Osteoblast (primary cell): ENCODE measurements around the gene TRDMT1. TPM values are rescaled to one million over a fixed set of nuclear protein-coding genes. Genes with fewer than 3 reads are reported as not detected.

Source experiments
- DNase-seq: peaks from one replicate; pipeline ENCODE4 v3.0.0; 2011; ENCODE audit warnings: low spot score, mixed read lengths; ENCODE audit not compliant: insufficient read length; ENCODE audit errors: missing footprints
- H2AFZ ChIP-seq: 2 replicates; pipeline ENCODE4 v1.6.0; 2011; ENCODE audit warnings: mild to moderate bottlenecking, low read length
- H3K27ac ChIP-seq: 2 replicates; pipeline ENCODE4 v1.5.1; 2011; ENCODE audit warnings: mild to moderate bottlenecking, low read depth, low read length, moderate library complexity
- H3K27me3 ChIP-seq: 2 replicates; pipeline ENCODE4 v1.6.0; 2012; ENCODE audit warnings: mild to moderate bottlenecking, control low read depth, inconsistent platforms, low read length, moderate library complexity; ENCODE audit not compliant: insufficient read depth
- H3K36me3 ChIP-seq: 2 replicates; pipeline ENCODE4 v1.5.1; 2011; ENCODE audit warnings: mild to moderate bottlenecking, low read length, control low read depth, moderate library complexity; ENCODE audit not compliant: insufficient read depth
- H3K4me1 ChIP-seq: 2 replicates; pipeline ENCODE4 v1.5.1; 2011; ENCODE audit warnings: mild to moderate bottlenecking, low read length, control low read depth, moderate library complexity; ENCODE audit not compliant: insufficient read depth
- H3K4me2 ChIP-seq: 2 replicates; pipeline ENCODE4 v1.6.0; 2011; ENCODE audit warnings: mild to moderate bottlenecking, low read length; ENCODE audit not compliant: insufficient read depth
- H3K4me3 ChIP-seq: fragments of 200-600 bp; sonication (generic); 3 replicates; pipeline ENCODE4 v1.5.1; 2012; ENCODE audit warnings: mild to moderate bottlenecking, low read length, inconsistent platforms; ENCODE audit not compliant: insufficient read depth
- H3K79me2 ChIP-seq: 2 replicates; pipeline ENCODE4 v1.6.0; 2012; ENCODE audit warnings: mild to moderate bottlenecking, low read length, control low read depth, inconsistent platforms; ENCODE audit not compliant: insufficient read depth
- H3K9me3 ChIP-seq: 2 replicates; pipeline ENCODE4 v1.5.1; 2011; ENCODE audit warnings: low read depth, low read length, control low read depth
- H4K20me1 ChIP-seq: 2 replicates; pipeline ENCODE4 v1.6.0; 2012; ENCODE audit warnings: mild to moderate bottlenecking, low read length, control low read depth; ENCODE audit not compliant: insufficient read depth
- CTCF ChIP-seq: IDR thresholded peaks from 2 replicates; pipeline ENCODE4 v1.5.1; 2011; ENCODE audit warnings: mild to moderate bottlenecking, low read depth, low read length, moderate library complexity; ENCODE audit errors: extremely low read depth
- total RNA-seq: library from RNA; depleted of rRNA; stranded (reverse); fragments of >200 nt; gene quantifications from 2 replicates; pipeline ENCODE4 v1.2.3, GENCODE V29; 2012

Gene TRDMT1
- total RNA-seq, 1 donor, result 7.6 TPM

- no peaks in the 10 kb centered on the region for H3K9me3 ChIP-seq
- peaks cover 65% of the 10 kb centered on the region for H3K79me2 ChIP-seq
- peak; percentile 86 for DNase-seq
- peak overlapping the region; percentile 94 for H3K27ac ChIP-seq
- H3K4me2 ChIP-seq, result peak overlapping the region; percentile 93
- TF ChIP-seq CTCF, result no peak
- no peak overlapping the region for H2AFZ ChIP-seq
- peaks cover 50% of the 10 kb centered on the region for H3K4me1 ChIP-seq
- peaks cover 51% of the 10 kb centered on the region for H3K36me3 ChIP-seq
- H3K27me3 ChIP-seq, result no peaks in the 10 kb centered on the region
- peak overlapping the region; percentile 95 for H3K4me3 ChIP-seq
- peaks cover 57% of the 10 kb centered on the region for H4K20me1 ChIP-seq
Measured at GRCh38 chr10:17229967-17230682, 28.7 kb upstream of the TRDMT1 start.

- peak overlapping the region; percentile 94 for H3K27ac ChIP-seq
Measured at GRCh38 chr10:17229717-17229966, 28.2 kb upstream of the TRDMT1 start.

GRCh38 chr10:17229016-17229716, 27.7 kb upstream of the TRDMT1 start:
- no peaks in the 10 kb centered on the region for H3K27me3 ChIP-seq
- peaks cover 48% of the 10 kb centered on the region for H4K20me1 ChIP-seq
- H3K79me2 ChIP-seq, result peaks cover 56% of the 10 kb centered on the region
- peaks cover 41% of the 10 kb centered on the region for H3K4me1 ChIP-seq
- TF ChIP-seq CTCF, result no peak
- peak overlapping the region; percentile 95 for H3K4me2 ChIP-seq
- no peaks in the 10 kb centered on the region for H3K9me3 ChIP-seq
- peak; percentile 95 for DNase-seq
- peaks cover 42% of the 10 kb centered on the region for H3K36me3 ChIP-seq
- H3K27ac ChIP-seq, result peak overlapping the region; percentile 94
- no peak overlapping the region for H2AFZ ChIP-seq
- peak overlapping the region; percentile 95 for H3K4me3 ChIP-seq

More at GRCh38 chr10:17229717-17229966, 28.2 kb upstream of the TRDMT1 start:
- DNase-seq, result peak; percentile 36
- H3K4me3 ChIP-seq, result peak overlapping the region; percentile 95
- H3K4me2 ChIP-seq, result peak overlapping the region; percentile 93
- no peak for TF ChIP-seq CTCF
- no peaks in the 10 kb centered on the region for H3K27me3 ChIP-seq
- peaks cover 61% of the 10 kb centered on the region for H3K79me2 ChIP-seq
- H3K4me1 ChIP-seq, result peaks cover 45% of the 10 kb centered on the region
- H4K20me1 ChIP-seq, result peaks cover 53% of the 10 kb centered on the region
- no peaks in the 10 kb centered on the region for H3K9me3 ChIP-seq
- H2AFZ ChIP-seq, result no peak overlapping the region
- peaks cover 46% of the 10 kb centered on the region for H3K36me3 ChIP-seq
